K562 (cell line): ENCODE data around the gene ATP6V0A1. TPM values are rescaled to one million over a fixed set of nuclear protein-coding genes. Genes with fewer than 3 reads are reported as not detected.

Experiments used
- ADNP ChIP-seq: fragments of 200-800 bp; sonication (Bioruptor generic); IDR thresholded peaks from 2 replicates; pipeline ENCODE4 v1.6.1; 2016; ENCODE audit warnings: missing genetic modification characterization, missing compliant biosample characterization
- BDP1 ChIP-seq: IDR thresholded peaks from 3 replicates; pipeline ENCODE4 v1.6.1; 2011; ENCODE audit not compliant: insufficient read length, insufficient read depth
- CBFA2T2 ChIP-seq: fragments of 450-650 bp; conservative IDR thresholded peaks from 2 replicates; pipeline ENCODE4 v1.6.1; 2017; ENCODE audit warnings: mild to moderate bottlenecking
- CBX8 ChIP-seq: fragments of 200-600 bp; sonication (generic); IDR thresholded peaks from 2 replicates; pipeline ENCODE4 v1.6.1; 2012; ENCODE audit warnings: borderline replicate concordance, mixed run types, low read depth, mild to moderate bottlenecking, moderate library complexity, mixed read lengths, low read length, control low read depth, inconsistent platforms; ENCODE audit not compliant: poor library complexity, severe bottlenecking; ENCODE audit errors: extremely low read depth
- HNRNPL ChIP-seq: fragments of 200-400 bp; formaldehyde crosslinking; IDR thresholded peaks from 2 replicates; pipeline ENCODE4 v1.6.1; 2017; ENCODE audit warnings: low read depth, mild to moderate bottlenecking, low read length
- MCM5 ChIP-seq: fragments of 450-650 bp; IDR thresholded peaks from 2 replicates; pipeline ENCODE4 v1.6.1; 2016; ENCODE audit warnings: low read depth
- SAP30 ChIP-seq: fragments of 200-600 bp; sonication (generic); IDR thresholded peaks from 2 replicates; pipeline ENCODE4 v1.6.1; 2012; ENCODE audit warnings: borderline replicate concordance, low read depth, mild to moderate bottlenecking, moderate library complexity, low read length, control low read depth, inconsistent platforms; ENCODE audit not compliant: insufficient read depth, poor library complexity, severe bottlenecking
- ZFP36 ChIP-seq: fragments of 150-350 bp; IDR thresholded peaks from 2 replicates; pipeline ENCODE4 v1.6.1; 2018; ENCODE audit warnings: low read length, low read depth; ENCODE audit not compliant: partially characterized antibody
- ZNF140 ChIP-seq: fragments of 250-450 bp; sonication (Bioruptor Pico); IDR thresholded peaks from 2 replicates; pipeline ENCODE4 v1.8.0; 2021; ENCODE audit warnings: moderate library complexity, mild to moderate bottlenecking, inconsistent platforms
- ZNF354B ChIP-seq: fragments of 250-450 bp; sonication (Bioruptor Pico); IDR thresholded peaks from 2 replicates; pipeline ENCODE4 v1.4.0; 2020
- ZNF785 ChIP-seq: fragments of 250-450 bp; sonication (Bioruptor Pico); IDR thresholded peaks from 2 replicates; pipeline ENCODE4 v1.4.0; 2020; ENCODE audit warnings: mild to moderate bottlenecking
- polyA plus RNA-seq, 8 experiments: library from polyadenylated mRNA; depleted of rRNA in 4 of 8; stranded (reverse) in 5 of 8; unstranded in 3 of 8; fragments of >200 nt; fragmentation: Nextera tagmentation in 2 of 8; fragmentation: Illumina TruSeq in 1 of 8; extraction: Ambion mirVana in 2 of 8; extraction: Trizol in 1 of 8; gene quantifications; 2 replicates each; pipeline versions ENCODE4 v1.2.1 to v1.2.3, GENCODE V29; 2011 to 2014; ENCODE audit warnings: inconsistent platforms in 1 of 8, missing spikeins in 1 of 8
- total RNA-seq, 7 experiments: library from RNA; depleted of rRNA in 6 of 7; stranded (reverse); fragments of >200 nt in 6 of 7; fragmentation: Illumina TruSeq in 2 of 7; extraction: Trizol in 2 of 7; gene quantifications; 2 replicates each; pipeline versions ENCODE4 v1.2.1 to v1.2.3, GENCODE V29; 2011 to 2021; ENCODE audit warnings: low replicate concordance in 1 of 7
- TF ChIP-seq, protein P1 (sequence below), 2 experiments: fragments of 450-650 bp; conservative IDR thresholded peaks; 2 replicates each; pipeline ENCODE4 v1.6.1; 2017; ENCODE audit warnings: mild to moderate bottlenecking in 2 of 2, moderate library complexity in 2 of 2
- TF ChIP-seq, protein P2 (sequence below), 2 experiments: fragments of 450-650 bp; IDR thresholded peaks; 2 replicates each; pipeline ENCODE4 v1.6.1; 2016

ATP6V0A1 gene
- total and polyA plus RNA-seq, 9 of the 15 experiments (the other 6 are each of a cell fraction or from before 2014, with no cell fraction given), result 11.8 to 158 (median 75.5) TPM

DNA sequence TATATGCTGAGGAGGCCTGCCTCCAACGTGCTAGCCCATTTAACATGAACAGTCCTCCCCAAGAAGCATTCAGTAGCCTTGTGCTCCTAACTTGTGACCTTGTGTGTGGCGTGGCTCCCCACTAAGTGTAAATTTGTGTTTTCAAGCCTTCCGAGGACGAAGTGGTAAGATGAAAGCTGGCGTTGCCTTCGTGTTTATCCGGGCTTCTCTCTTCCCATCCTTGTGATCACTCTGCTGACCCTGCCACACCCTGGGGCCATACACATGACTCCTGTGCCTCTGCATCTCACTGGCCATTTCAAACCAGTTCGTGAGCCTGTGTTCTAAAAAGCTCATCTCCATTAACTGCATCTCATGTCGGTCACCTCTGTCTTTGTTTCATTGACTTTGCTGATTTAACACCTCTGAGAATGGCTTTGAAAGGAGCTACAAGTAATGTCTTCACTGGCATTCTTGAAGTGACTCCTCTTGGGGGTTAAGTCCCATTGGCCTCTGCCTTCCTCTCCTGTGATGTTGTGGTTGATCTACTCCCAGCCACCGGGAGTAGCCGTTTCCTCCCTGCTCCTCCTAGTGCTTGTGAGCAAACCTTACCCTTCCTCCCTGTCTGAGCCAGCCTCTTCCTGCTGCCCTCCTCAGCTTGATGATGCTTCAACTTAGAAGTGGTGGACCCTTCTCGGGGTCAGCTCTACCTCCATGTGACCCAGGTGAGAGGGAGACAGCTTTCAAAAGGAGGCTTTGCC lies 49.9 kb downstream of the ATP6V0A1 start (continued):
- TF ChIP-seq, protein P1, sequence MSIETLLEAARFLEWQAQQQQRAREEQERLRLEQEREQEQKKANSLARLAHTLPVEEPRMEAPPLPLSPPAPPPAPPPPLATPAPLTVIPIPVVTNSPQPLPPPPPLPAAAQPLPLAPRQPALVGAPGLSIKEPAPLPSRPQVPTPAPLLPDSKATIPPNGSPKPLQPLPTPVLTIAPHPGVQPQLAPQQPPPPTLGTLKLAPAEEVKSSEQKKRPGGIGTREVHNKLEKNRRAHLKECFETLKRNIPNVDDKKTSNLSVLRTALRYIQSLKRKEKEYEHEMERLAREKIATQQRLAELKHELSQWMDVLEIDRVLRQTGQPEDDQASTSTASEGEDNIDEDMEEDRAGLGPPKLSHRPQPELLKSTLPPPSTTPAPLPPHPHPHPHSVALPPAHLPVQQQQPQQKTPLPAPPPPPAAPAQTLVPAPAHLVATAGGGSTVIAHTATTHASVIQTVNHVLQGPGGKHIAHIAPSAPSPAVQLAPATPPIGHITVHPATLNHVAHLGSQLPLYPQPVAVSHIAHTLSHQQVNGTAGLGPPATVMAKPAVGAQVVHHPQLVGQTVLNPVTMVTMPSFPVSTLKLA (conservative IDR thresholded peaks at IDR 0.05), result no peak
- TF ChIP-seq BDP1, result no peak
- TF ChIP-seq ZNF140 (CRISPR knock-in tag), result no peak
- no peak for TF ChIP-seq SAP30
- TF ChIP-seq ZFP36, result no peak
- TF ChIP-seq ADNP (tag), result no peak
- TF ChIP-seq ZNF354B (CRISPR knock-in tag), result no peak
- no peak for TF ChIP-seq CBX8
- TF ChIP-seq CBFA2T2, result no peak
- TF ChIP-seq, protein P2, sequence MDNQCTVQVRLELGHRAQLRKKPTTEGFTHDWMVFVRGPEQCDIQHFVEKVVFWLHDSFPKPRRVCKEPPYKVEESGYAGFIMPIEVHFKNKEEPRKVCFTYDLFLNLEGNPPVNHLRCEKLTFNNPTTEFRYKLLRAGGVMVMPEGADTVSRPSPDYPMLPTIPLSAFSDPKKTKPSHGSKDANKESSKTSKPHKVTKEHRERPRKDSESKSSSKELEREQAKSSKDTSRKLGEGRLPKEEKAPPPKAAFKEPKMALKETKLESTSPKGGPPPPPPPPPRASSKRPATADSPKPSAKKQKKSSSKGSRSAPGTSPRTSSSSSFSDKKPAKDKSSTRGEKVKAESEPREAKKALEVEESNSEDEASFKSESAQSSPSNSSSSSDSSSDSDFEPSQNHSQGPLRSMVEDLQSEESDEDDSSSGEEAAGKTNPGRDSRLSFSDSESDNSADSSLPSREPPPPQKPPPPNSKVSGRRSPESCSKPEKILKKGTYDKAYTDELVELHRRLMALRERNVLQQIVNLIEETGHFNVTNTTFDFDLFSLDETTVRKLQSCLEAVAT (IDR thresholded peaks at IDR 0.05), result no peak
- no peak for TF ChIP-seq ZNF785 (CRISPR knock-in tag)
- no peak for TF ChIP-seq MCM5
- no peak for TF ChIP-seq HNRNPL
